ENCODE results near the gene IL17REL. TPM values are rescaled to one million over a fixed set of nuclear protein-coding genes. Genes with fewer than 3 reads are reported as not detected.

Gene IL17REL
- total RNA-seq, 1 donor from 2014 or later = 0.31 TPM

- Mint-ChIP-seq H3K27ac (no peak overlapping the region), H3K27me3 (peaks cover 49% of the 10 kb centered on the region), H3K9me3 (peaks cover 7% of the 10 kb centered on the region), H3K36me3 (ENCODE audit: low read depth) (no peaks in the 10 kb centered on the region), H3K4me3 (no peak overlapping the region), H3K4me1 (peaks cover 25% of the 10 kb centered on the region)
- intact Hi-C loops (cut with micrococcal nuclease) = no loop called here
- no peak for ATAC-seq (ENCODE audit: low read depth)
- POLR2A ChIA-PET = interaction anchor here (0.6 kb wide), 1 partner anchor 135 kb away, joined by 4 read pairs; no protein-coding TSS in a partner anchor
- CTCF ChIA-PET = interaction anchor here (0.6 kb wide), 1 partner anchor 26 kb away, joined by 3 read pairs; no protein-coding TSS in a partner anchor
- no peak for DNase-seq
- TF ChIP-seq, protein P1, sequence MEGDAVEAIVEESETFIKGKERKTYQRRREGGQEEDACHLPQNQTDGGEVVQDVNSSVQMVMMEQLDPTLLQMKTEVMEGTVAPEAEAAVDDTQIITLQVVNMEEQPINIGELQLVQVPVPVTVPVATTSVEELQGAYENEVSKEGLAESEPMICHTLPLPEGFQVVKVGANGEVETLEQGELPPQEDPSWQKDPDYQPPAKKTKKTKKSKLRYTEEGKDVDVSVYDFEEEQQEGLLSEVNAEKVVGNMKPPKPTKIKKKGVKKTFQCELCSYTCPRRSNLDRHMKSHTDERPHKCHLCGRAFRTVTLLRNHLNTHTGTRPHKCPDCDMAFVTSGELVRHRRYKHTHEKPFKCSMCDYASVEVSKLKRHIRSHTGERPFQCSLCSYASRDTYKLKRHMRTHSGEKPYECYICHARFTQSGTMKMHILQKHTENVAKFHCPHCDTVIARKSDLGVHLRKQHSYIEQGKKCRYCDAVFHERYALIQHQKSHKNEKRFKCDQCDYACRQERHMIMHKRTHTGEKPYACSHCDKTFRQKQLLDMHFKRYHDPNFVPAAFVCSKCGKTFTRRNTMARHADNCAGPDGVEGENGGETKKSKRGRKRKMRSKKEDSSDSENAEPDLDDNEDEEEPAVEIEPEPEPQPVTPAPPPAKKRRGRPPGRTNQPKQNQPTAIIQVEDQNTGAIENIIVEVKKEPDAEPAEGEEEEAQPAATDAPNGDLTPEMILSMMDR (IDR thresholded peaks at IDR 0.05) = no peak
Measured at GRCh38 chr22:50056214-50056972, 43.8 kb upstream of the IL17REL start.

GRCh38 chr22:50053861-50054260, 41.3 kb upstream of the IL17REL start:
- intact Hi-C loops (cut with micrococcal nuclease) = no loop called here
- peaks cover 20% of the 10 kb centered on the region for H3K4me1 Mint-ChIP-seq
- H3K9me3 Mint-ChIP-seq = peaks cover 7% of the 10 kb centered on the region
- TF ChIP-seq, protein P1 (IDR thresholded peaks at IDR 0.05) = no peak
- peaks cover 41% of the 10 kb centered on the region for H3K27me3 Mint-ChIP-seq
- H3K36me3 Mint-ChIP-seq (ENCODE audit: low read depth) = no peaks in the 10 kb centered on the region
- ChIA-PET POLR2A (no interaction called here), CTCF (no interaction called here)
- ATAC-seq (ENCODE audit: low read depth) (no peak), DNase-seq (no peak)
- no peak overlapping the region for H3K4me3 Mint-ChIP-seq
- no peak overlapping the region for H3K27ac Mint-ChIP-seq

DNA sequence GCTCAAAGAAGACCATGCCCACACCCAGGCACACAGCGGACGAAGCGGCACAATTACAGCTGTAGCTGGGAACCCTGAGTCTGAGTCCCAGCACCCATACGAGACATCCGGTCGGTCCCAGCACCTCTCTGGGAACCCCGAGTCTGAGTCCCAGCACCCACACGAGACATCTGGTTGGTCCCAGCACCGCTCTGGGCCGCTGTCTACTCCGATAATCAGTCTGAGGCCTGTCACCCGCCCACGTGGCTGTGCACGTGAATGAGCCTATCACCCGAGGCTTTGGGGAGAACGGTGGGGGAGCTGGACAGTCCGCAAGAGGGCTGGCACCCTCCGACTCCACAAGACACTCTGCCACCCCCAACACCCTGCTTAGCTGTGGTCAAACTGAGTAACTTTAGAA, 39.4 kb upstream of the IL17REL start:
- POLR2A ChIA-PET = no interaction called here
- TF ChIP-seq, protein P1 (IDR thresholded peaks at IDR 0.05) = no peak
- DNase-seq = no peak
- H3K4me3 Mint-ChIP-seq = no peak overlapping the region
- H3K27ac Mint-ChIP-seq = no peak overlapping the region
- intact Hi-C loops (cut with micrococcal nuclease) = no loop called here
- no peak for ATAC-seq (ENCODE audit: low read depth)
- H3K4me1 Mint-ChIP-seq = peaks cover 15% of the 10 kb centered on the region
- peaks cover 35% of the 10 kb centered on the region for H3K27me3 Mint-ChIP-seq
- H3K36me3 Mint-ChIP-seq (ENCODE audit: low read depth) = no peaks in the 10 kb centered on the region
- H3K9me3 Mint-ChIP-seq = peaks cover 7% of the 10 kb centered on the region
- CTCF ChIA-PET = no interaction called here

DNA sequence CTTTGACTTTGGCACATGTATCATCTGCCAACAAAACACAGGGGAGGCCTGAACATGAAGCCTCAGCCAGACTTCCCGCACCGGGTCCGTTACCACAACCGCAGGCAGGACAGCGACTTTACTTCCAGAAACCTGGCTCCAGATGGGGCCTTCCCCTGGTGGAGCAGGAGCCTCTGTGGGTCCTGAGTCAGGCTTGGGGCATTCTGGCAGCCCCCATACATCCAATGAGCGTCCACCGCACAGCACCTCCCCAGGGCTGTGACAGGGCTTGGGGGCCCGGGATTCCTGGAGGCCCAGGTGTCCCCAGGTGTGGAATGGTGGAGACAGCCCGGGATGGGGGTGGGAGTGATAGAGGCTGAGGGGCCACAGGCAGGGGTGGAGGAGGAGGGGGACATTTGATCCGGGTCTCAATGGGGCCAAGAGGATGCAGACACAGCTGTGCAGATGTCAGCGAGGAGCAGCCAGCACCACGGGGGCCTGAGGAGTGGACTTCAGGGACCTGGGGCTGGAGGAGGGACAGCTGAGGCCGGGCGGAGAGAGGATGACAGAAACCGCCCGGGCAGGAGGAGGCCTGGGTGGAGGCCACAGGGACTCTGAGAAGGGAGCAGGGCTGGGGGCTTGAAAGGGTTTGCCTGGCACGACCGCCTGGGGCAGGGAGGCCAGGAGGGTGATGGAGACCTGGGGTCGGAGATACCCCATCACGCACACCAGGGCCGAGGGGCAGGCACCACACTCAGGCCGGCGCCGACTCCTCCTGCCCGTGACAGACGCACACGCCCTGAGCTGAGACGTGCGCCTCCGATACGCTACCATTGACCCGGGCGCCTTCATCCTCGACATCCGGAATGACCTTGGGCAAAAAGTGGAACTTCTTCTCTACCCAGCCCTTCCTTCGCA, 37.0 kb upstream of the IL17REL start:
- ChIA-PET CTCF (no interaction called here), POLR2A (no interaction called here)
- Mint-ChIP-seq H3K4me1 (peaks cover 5% of the 10 kb centered on the region), H3K4me3 (no peak overlapping the region), H3K36me3 (ENCODE audit: low read depth) (no peaks in the 10 kb centered on the region), H3K27ac (no peak overlapping the region), H3K27me3 (peaks cover 26% of the 10 kb centered on the region), H3K9me3 (peaks cover 7% of the 10 kb centered on the region)
- TF ChIP-seq, protein P1 (IDR thresholded peaks at IDR 0.05) = no peak
- ATAC-seq (ENCODE audit: low read depth) (no peak), DNase-seq (no peak)
- intact Hi-C loops (cut with micrococcal nuclease) = no loop called here

DNA sequence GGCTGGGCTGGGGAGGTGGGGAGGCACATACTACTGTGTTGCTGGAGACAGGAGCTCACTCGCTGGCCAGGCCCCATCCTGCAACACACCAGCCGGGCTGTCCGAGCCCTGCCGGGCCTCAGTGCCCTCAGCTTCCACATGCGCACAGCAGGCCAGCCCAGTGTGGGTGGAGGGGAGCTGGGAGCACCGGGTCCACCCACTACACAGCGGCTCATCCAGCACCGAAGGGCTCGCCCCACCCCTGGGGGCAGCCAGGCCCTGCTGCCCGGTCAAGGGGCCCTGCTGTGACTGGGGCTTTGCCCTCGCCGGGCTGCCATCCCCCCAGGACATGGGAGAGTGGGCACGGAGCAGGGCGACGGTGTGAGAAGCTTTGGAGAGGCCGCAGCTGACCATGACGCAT, 36.3 kb upstream of the IL17REL start:
- no peak overlapping the region for H3K27ac Mint-ChIP-seq
- H3K27me3 Mint-ChIP-seq = peaks cover 25% of the 10 kb centered on the region
- intact Hi-C loops (cut with micrococcal nuclease) = no loop called here
- POLR2A ChIA-PET = no interaction called here
- ATAC-seq (ENCODE audit: low read depth) (no peak), DNase-seq (no peak)
- CTCF ChIA-PET = no interaction called here
- no peak overlapping the region for H3K4me3 Mint-ChIP-seq
- TF ChIP-seq, protein P1 (IDR thresholded peaks at IDR 0.05) = no peak
- H3K9me3 Mint-ChIP-seq = peaks cover 6% of the 10 kb centered on the region
- H3K4me1 Mint-ChIP-seq = peaks cover 3% of the 10 kb centered on the region
- no peaks in the 10 kb centered on the region for H3K36me3 Mint-ChIP-seq (ENCODE audit: low read depth)
